ENCODE results near the gene ANO4. TPM values are rescaled to one million over a fixed set of nuclear protein-coding genes. Genes with fewer than 3 reads are reported as not detected.

The ANO4 gene
- total and polyA plus RNA-seq, 4 donors: 0.10 to 1.9 (median 0.86) TPM

- H3K9ac ChIP-seq (ENCODE audit: insufficient read depth in 1 of 2, low read length in 2 of 2): no peak overlapping the region
- H3K27ac ChIP-seq (ENCODE audit: low read depth in 1 of 2, low read length in 1 of 2): no peak overlapping the region
- H3K4me1 ChIP-seq (ENCODE audit: control insufficient read depth in 5 of 5, insufficient read depth in 5 of 5, low read length in 5 of 5): peaks cover 0 to 18% (median 9%) of the 10 kb centered on the region in 5 donors
- no peaks in the 10 kb centered on the region for H3K36me3 ChIP-seq (ENCODE audit: control insufficient read depth in 4 of 4, insufficient read depth in 4 of 4, low read length in 4 of 4)
- peaks cover 0 to 2% (median 0%) of the 10 kb centered on the region in 4 donors for H3K9me3 ChIP-seq (ENCODE audit: control insufficient read depth in 4 of 4, insufficient read depth in 3 of 4, low read length in 3 of 4)
- DNase-seq (peak; percentile 64 to 83 (median 72)), ATAC-seq (ENCODE audit: insufficient read depth, low FRiP score) (no peak)
- no peak overlapping the region for H3K4me3 ChIP-seq
- no peak for TF ChIP-seq CTCF (IDR thresholded peaks at IDR 0.05; ENCODE audit: control extremely low read depth, extremely low read depth)
- WGBS, 2 donors: 31 to 32% methylated on average over 4 of the region's 4 CpGs
- no peaks in the 10 kb centered on the region for H3K27me3 ChIP-seq (ENCODE audit: control insufficient read depth in 3 of 3, insufficient read depth in 3 of 3, low read length in 2 of 3)
These were observed 282.3 kb downstream of the ANO4 start for GRCh38 chr12:101076921-101077320.

- no peak for TF ChIP-seq CTCF (IDR thresholded peaks at IDR 0.05; ENCODE audit: control extremely low read depth, extremely low read depth)
- DNase-seq: peak in 2 of 3 donors; percentile 17 to 21
- ATAC-seq (ENCODE audit: insufficient read depth, low FRiP score): no peak
- 71 to 81% methylated on average over 3 of the region's 3 CpGs for WGBS, 2 donors
- Histone ChIP-seq H3K27me3 (ENCODE audit: control insufficient read depth in 3 of 3, insufficient read depth in 3 of 3, low read length in 2 of 3) (no peaks in the 10 kb centered on the region), H3K27ac (ENCODE audit: low read depth in 1 of 2, low read length in 1 of 2) (no peak overlapping the region), H3K36me3 (ENCODE audit: control insufficient read depth in 4 of 4, insufficient read depth in 4 of 4, low read length in 4 of 4) (no peaks in the 10 kb centered on the region), H3K4me3 (no peak overlapping the region), H3K9me3 (ENCODE audit: control insufficient read depth in 4 of 4, insufficient read depth in 3 of 4, low read length in 3 of 4) (no peaks in the 10 kb centered on the region), H3K9ac (ENCODE audit: insufficient read depth in 1 of 2, low read length in 2 of 2) (no peak overlapping the region), H3K4me1 (ENCODE audit: control insufficient read depth in 5 of 5, insufficient read depth in 5 of 5, low read length in 5 of 5) (peaks cover 0 to 18% (median 9%) of the 10 kb centered on the region in 5 donors)
These were observed 283.4 kb downstream of the ANO4 start for GRCh38 chr12:101077791-101078528.

- Histone ChIP-seq H3K9ac (ENCODE audit: insufficient read depth in 1 of 2, low read length in 2 of 2) (no peak overlapping the region), H3K27me3 (ENCODE audit: control insufficient read depth in 3 of 3, insufficient read depth in 3 of 3, low read length in 2 of 3) (no peaks in the 10 kb centered on the region), H3K27ac (ENCODE audit: low read depth in 1 of 2, low read length in 1 of 2) (no peak overlapping the region), H3K4me3 (no peak overlapping the region), H3K36me3 (ENCODE audit: control insufficient read depth in 4 of 4, insufficient read depth in 4 of 4, low read length in 4 of 4) (no peaks in the 10 kb centered on the region), H3K9me3 (ENCODE audit: control insufficient read depth in 4 of 4, insufficient read depth in 3 of 4, low read length in 3 of 4) (no peaks in the 10 kb centered on the region), H3K4me1 (ENCODE audit: control insufficient read depth in 5 of 5, insufficient read depth in 5 of 5, low read length in 5 of 5) (peaks cover 0 to 18% (median 9%) of the 10 kb centered on the region in 5 donors)
- peak in 1 of 3 donors; percentile 9 for DNase-seq
- 79% methylated on average over 6 of the region's 6 CpGs for WGBS, 2 donors
- no peak for TF ChIP-seq CTCF (IDR thresholded peaks at IDR 0.05; ENCODE audit: control extremely low read depth, extremely low read depth)
- ATAC-seq (ENCODE audit: insufficient read depth, low FRiP score): no peak
These were observed 284.1 kb downstream of the ANO4 start for GRCh38 chr12:101078536-101079285.

All from lung (tissue), 12 donors.